ENCODE results near the gene NRP2. TPM values are rescaled to one million over a fixed set of nuclear protein-coding genes. Genes with fewer than 3 reads are reported as not detected.

Gene NRP2
- polyA plus RNA-seq, 1 experiment, result 114 TPM

- TF ChIP-seq CTCF (IDR thresholded peaks at IDR 0.05; ENCODE audit: low read depth, low read length), result no peak
- no peak for DNase-seq (ENCODE audit: low read depth, low spot score)
- CTCF ChIA-PET, result interaction anchor here (0.8 to 2.3 kb wide), 2 partner anchors 12 to 134 kb away, joined by 3 to 9 read pairs; no protein-coding TSS in a partner anchor
Observed at GRCh38 chr2:205802065-205802464, 119.8 kb downstream of the NRP2 start.

GRCh38 chr2:205802941-205803340 lies 120.6 kb downstream of the NRP2 start:
- Histone ChIP-seq H3K9me3 (ENCODE audit: control insufficient read depth, insufficient read depth, low read length) (peaks cover 10% of the 10 kb centered on the region), H3K27me3 (ENCODE audit: control insufficient read depth, insufficient read depth, low read length) (peaks cover 12% of the 10 kb centered on the region), H3K4me3 (ENCODE audit: low read depth, low read length) (no peak overlapping the region), H3K27ac (ENCODE audit: low read depth, low read length) (no peak overlapping the region)
- POLR2A ChIA-PET, result no interaction called here
- DNase-seq (ENCODE audit: low read depth, low spot score), result no peak
- TF ChIP-seq CTCF (IDR thresholded peaks at IDR 0.05; ENCODE audit: low read depth, low read length), result no peak
- CTCF ChIA-PET, result interaction anchor here (0.8 to 2.3 kb wide), 2 partner anchors 11 to 133 kb away, joined by 3 to 9 read pairs; no protein-coding TSS in a partner anchor

More at GRCh38 chr2:205802065-205802464, 119.8 kb downstream of the NRP2 start:
- POLR2A ChIA-PET, result no interaction called here
- peaks cover 8% of the 10 kb centered on the region for H3K27me3 ChIP-seq (ENCODE audit: control insufficient read depth, insufficient read depth, low read length)
- H3K4me3 ChIP-seq (ENCODE audit: low read depth, low read length), result no peak overlapping the region
- peaks cover 10% of the 10 kb centered on the region for H3K9me3 ChIP-seq (ENCODE audit: control insufficient read depth, insufficient read depth, low read length)
- H3K27ac ChIP-seq (ENCODE audit: low read depth, low read length), result no peak overlapping the region

GRCh38 chr2:205803500-205803899 lies 121.2 kb downstream of the NRP2 start:
- H3K9me3 ChIP-seq (ENCODE audit: control insufficient read depth, insufficient read depth, low read length), result peaks cover 6% of the 10 kb centered on the region
- TF ChIP-seq CTCF (IDR thresholded peaks at IDR 0.05; ENCODE audit: low read depth, low read length), result no peak
- ChIA-PET POLR2A (no interaction called here), CTCF (no interaction called here)
- H3K27ac ChIP-seq (ENCODE audit: low read depth, low read length), result no peak overlapping the region
- peaks cover 12% of the 10 kb centered on the region for H3K27me3 ChIP-seq (ENCODE audit: control insufficient read depth, insufficient read depth, low read length)
- no peak overlapping the region for H3K4me3 ChIP-seq (ENCODE audit: low read depth, low read length)
- DNase-seq (ENCODE audit: low read depth, low spot score), result no peak

GRCh38 chr2:205805136-205805535 lies 122.8 kb downstream of the NRP2 start:
- Histone ChIP-seq H3K27me3 (ENCODE audit: control insufficient read depth, insufficient read depth, low read length) (peaks cover 14% of the 10 kb centered on the region), H3K9me3 (ENCODE audit: control insufficient read depth, insufficient read depth, low read length) (no peaks in the 10 kb centered on the region), H3K4me3 (ENCODE audit: low read depth, low read length) (no peak overlapping the region), H3K27ac (ENCODE audit: low read depth, low read length) (no peak overlapping the region)
- POLR2A ChIA-PET, result no interaction called here
- CTCF ChIA-PET, result no interaction called here
- no peak for DNase-seq (ENCODE audit: low read depth, low spot score)
- no peak for TF ChIP-seq CTCF (IDR thresholded peaks at IDR 0.05; ENCODE audit: low read depth, low read length)

- Histone ChIP-seq H3K9me3 (ENCODE audit: control insufficient read depth, insufficient read depth, low read length) (no peaks in the 10 kb centered on the region), H3K4me3 (ENCODE audit: low read depth, low read length) (no peak overlapping the region), H3K27ac (ENCODE audit: low read depth, low read length) (no peak overlapping the region), H3K27me3 (ENCODE audit: control insufficient read depth, insufficient read depth, low read length) (peaks cover 14% of the 10 kb centered on the region)
- POLR2A ChIA-PET, result no interaction called here
- CTCF ChIA-PET, result no interaction called here
- no peak for DNase-seq (ENCODE audit: low read depth, low spot score)
- no peak for TF ChIP-seq CTCF (IDR thresholded peaks at IDR 0.05; ENCODE audit: low read depth, low read length)
Observed at GRCh38 chr2:205806143-205806905, 124.0 kb downstream of the NRP2 start.

All from AG04450 (cell line).